ENCODE data around the gene MEIOB.

Gene MEIOB

DNA sequence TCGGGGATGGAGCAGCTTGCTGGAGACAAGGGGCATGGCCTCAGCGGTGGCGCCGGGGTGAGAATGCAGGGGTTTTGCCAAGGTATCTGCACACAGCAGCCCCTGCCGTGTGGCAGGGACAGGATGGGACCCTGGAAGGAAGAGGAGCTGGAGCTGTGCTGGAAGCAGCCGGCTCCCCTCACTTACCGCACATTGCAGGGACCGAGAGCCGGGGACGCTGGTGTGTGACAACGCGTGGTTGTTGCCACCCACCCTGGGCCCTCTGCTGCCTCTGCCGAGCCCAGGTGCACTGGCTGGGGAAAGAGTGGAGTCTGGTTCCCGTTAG lies 86.2 kb downstream of the MEIOB start:
- no peak for DNase-seq

DNA sequence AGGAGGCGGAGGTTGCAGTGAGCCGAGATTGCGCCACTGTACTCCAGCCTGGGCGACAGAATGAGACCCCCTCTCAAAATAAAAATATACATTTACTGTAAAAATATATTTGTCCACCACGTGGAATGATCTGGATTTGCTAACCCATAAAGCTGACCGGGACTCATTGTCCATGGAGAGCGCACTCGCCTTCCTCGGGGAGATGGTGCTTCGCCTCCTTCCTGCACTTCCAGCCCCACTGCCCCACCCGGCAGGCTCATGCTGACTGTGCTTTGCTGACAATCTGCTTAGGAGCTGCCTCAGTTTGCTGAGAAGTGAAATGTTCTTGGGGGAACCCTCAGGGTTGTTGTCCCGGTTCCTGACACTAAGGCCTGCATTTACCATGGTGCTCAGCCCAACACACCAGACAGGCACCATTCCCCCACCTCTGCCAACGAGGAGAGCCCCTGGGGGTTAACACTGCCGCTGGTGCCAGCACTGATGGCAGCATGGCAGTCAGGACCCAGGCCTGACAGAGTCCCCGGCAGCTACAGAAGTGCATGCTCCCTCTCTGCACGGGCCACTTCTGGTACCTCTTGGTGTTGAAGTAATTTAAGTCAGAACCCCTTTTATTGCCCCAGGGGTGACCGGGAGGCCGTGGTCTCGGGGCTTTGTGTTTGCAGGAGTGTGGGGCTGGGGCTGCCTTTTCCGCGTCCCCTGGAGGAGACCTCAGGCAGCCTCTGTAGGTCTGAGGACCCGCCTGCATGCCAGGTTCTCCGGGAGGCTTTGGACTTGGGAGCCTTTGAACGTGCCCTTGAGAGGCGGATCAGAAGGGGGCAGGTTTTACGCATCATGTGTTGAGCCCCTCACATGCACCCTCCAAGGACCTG lies 86.8 kb downstream of the MEIOB start:
- DNase-seq: no peak

All from DMS 273 treated with DMSO at 0.1 percent for 48 hours (cell line).